GM23248 (cell line): ENCODE results near the gene MYO5B.

ENCODE experiments used
- EZH2 ChIP-seq: fragments of 200-600 bp; sonication (generic); IDR thresholded peaks from 2 replicates; pipeline ENCODE4 v1.6.1; 2018; ENCODE audit warnings: antibody characterized with exemption, mild to moderate bottlenecking; ENCODE audit not compliant: insufficient read depth, poor library complexity, severe bottlenecking
- EZH2phosphoT487 ChIP-seq: fragments of 200-600 bp; sonication (generic); IDR thresholded peaks from 2 replicates; pipeline ENCODE4 v1.6.1; 2018; ENCODE audit warnings: antibody characterized with exemption, moderate library complexity, mild to moderate bottlenecking, low read depth; ENCODE audit not compliant: insufficient read depth

DNA sequence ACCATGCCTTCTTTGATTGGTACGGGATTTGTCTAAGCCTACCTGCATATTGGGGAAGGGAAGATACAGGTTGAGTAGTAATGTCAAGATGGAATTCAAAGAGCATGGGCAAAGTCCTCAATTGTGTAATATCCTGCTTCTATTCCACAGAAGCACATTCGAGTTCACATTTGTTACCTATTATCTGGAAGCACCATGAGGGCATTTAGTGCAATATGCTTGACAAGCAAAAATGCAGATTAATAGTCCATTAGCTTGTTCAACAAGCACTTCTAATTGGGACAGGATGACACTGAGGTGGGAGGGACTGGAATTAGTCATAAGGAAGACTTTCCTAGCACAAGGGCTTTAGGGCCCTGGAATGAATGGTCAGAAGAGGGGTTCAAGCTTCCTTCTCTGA is 40.5 kb downstream of the MYO5B start:
- TF ChIP-seq EZH2phosphoT487: no peak
- TF ChIP-seq EZH2: no peak
